RWPE1 (cell line): ENCODE data around the gene AFF2.

Experiments
- CTCF ChIA-PET: fragments of 350-600 bp; sonication (Branson Sonifier 250); formaldehyde crosslinking; extraction: SDS; loops from one replicate; lab custom pipeline; 2021; lab: Yijun Ruan, JAX
- POLR2A ChIA-PET: fragments of 400-600 bp; formaldehyde crosslinking; extraction: SDS; loops from one replicate; lab custom pipeline; 2020; ENCODE audit warnings: antibody characterized with exemption; ENCODE audit not compliant: low non-redundant PET; lab: Yijun Ruan, JAX
- DNase-seq: peaks from one replicate; pipeline ENCODE4 v3.0.0; 2012; ENCODE audit warnings: low spot score
- H3K27ac ChIP-seq: fragments of 450-650 bp; 2 replicates; pipeline ENCODE4 v1.5.1; 2017
- CTCF ChIP-seq: fragments of 450-650 bp; conservative IDR thresholded peaks from 2 replicates; pipeline ENCODE4 v1.5.1; 2017; ENCODE audit warnings: low read depth, mild to moderate bottlenecking

Gene AFF2

GRCh38 chrX:148530464-148531077, 30.2 kb downstream of the AFF2 start:
- no peak overlapping the region for H3K27ac ChIP-seq
- TF ChIP-seq CTCF, result peak; percentile 27; the same call in 1 of the 2 replicates
- no peak for DNase-seq
- ChIA-PET POLR2A (no interaction called here), CTCF (interaction anchor here (0.6 to 0.7 kb wide), 2 partner anchors 8 to 613 kb away, joined by 3 to 4 read pairs; no protein-coding TSS in a partner anchor)

- no peak for DNase-seq
- POLR2A ChIA-PET, result no interaction called here
- CTCF ChIA-PET, result no interaction called here
- no peak overlapping the region for H3K27ac ChIP-seq
- TF ChIP-seq CTCF, result no peak
Observed at GRCh38 chrX:148534291-148534690, 33.9 kb downstream of the AFF2 start.

- no peak for TF ChIP-seq CTCF
- no peak overlapping the region for H3K27ac ChIP-seq
- DNase-seq, result peak; percentile 4
- POLR2A ChIA-PET, result no interaction called here
- CTCF ChIA-PET, result no interaction called here
Observed at GRCh38 chrX:148535639-148536038, 35.2 kb downstream of the AFF2 start.

- CTCF ChIA-PET, result interaction anchor here (1.2 kb wide), 1 partner anchor 29 kb away, joined by 3 read pairs; no protein-coding TSS in a partner anchor
- POLR2A ChIA-PET, result no interaction called here
- TF ChIP-seq CTCF, result no peak
- DNase-seq, result no peak
- H3K27ac ChIP-seq, result no peak overlapping the region
Observed at GRCh38 chrX:148536961-148537360, 36.5 kb downstream of the AFF2 start.

GRCh38 chrX:148537556-148538182, 37.3 kb downstream of the AFF2 start:
- TF ChIP-seq CTCF, result no peak
- ChIA-PET POLR2A (no interaction called here), CTCF (interaction anchor here (1.2 kb wide), 1 partner anchor 28 kb away, joined by 3 read pairs; no protein-coding TSS in a partner anchor)
- H3K27ac ChIP-seq, result no peak overlapping the region
- no peak for DNase-seq

GRCh38 chrX:148538582-148538981, 38.2 kb downstream of the AFF2 start:
- no peak for TF ChIP-seq CTCF
- CTCF ChIA-PET, result interaction anchor here (0.7 kb wide), 1 partner anchor 8 kb away, joined by 4 read pairs; no protein-coding TSS in a partner anchor
- POLR2A ChIA-PET, result no interaction called here
- DNase-seq, result no peak
- H3K27ac ChIP-seq, result no peak overlapping the region
